Activated CD8-positive, alpha-beta memory T cell treated with anti-CD3 and anti-CD28 coated beads, Interleukin-2, amount 50 U/mL, for 24 hours (primary cell): ENCODE results near the gene SDHA.
"Not testable (repeated sequence)": the region's sequence is repeated elsewhere in the genome, so short reads cannot be mapped to it uniquely, and the experiment has no call there.

ENCODE experiments used
- DNase-seq: peaks from one replicate; pipeline ENCODE4 v3.0.0-alpha.2; 2020; ENCODE audit errors: extremely low read depth

Gene SDHA

GRCh38 chr5:222951-223715 lies 5.0 kb downstream of the SDHA start:
- DNase-seq, result not testable (repeated sequence)

DNA sequence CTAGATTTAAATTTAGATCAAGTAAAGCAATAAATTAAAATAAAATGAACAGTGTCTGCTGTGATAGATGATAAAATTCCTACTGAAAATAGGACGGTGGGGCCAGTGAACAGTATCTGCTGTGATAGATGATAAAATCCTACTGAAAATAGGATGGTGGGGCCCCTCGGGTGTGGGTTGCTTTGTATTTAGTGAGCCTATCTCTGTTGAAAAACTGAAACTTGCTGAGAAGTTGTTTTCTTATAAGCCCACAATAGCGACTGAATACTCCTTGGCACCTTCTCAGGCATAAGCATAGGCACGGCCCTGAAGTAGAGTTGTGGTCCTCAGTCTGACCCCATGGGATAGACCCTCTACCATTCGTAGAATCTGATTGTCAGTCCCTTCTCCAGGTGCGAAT lies 5.7 kb downstream of the SDHA start:
- no peak for DNase-seq

- no peak for DNase-seq
Measured at GRCh38 chr5:225334-225733, 7.2 kb downstream of the SDHA start.

DNA sequence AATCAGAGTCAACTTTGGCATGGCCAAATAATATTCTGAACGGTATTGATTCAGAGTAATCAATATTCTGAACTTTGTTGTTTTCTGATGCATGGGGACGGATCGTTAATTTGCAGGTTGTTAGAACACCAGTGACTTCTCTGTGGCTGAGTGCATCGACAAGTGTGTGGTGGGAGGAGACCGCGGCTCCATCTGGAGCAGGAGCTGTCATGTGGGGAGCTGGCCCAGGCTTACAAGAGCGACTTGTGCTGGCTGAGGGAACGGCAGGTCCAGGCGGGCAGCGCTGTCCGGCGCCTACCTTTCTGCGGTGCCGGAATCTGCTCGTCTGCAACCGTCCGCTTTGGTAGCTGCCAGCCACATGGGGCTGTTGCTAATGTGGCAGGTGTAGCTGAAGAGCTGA lies 9.3 kb downstream of the SDHA start:
- DNase-seq, result not testable (repeated sequence)

GRCh38 chr5:228886-229285 lies 10.8 kb downstream of the SDHA start:
- no peak for DNase-seq

DNA sequence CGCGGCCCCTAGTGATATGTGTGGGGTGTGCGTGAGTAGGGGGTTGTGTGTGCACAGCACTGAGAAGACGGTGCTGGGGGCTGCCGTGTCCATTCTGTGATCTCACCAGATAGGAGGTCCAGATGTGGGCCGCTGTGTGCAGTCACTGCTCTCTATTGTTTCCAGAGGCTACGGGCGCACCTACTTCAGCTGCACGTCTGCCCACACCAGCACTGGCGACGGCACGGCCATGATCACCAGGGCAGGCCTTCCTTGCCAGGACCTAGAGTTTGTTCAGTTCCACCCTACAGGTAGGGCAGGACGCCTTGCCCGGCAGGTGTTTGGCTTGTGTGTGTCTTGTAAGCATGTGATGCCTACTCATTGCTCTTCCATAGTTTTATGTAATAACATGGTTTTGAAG lies 12.6 kb downstream of the SDHA start:
- no peak for DNase-seq

DNA sequence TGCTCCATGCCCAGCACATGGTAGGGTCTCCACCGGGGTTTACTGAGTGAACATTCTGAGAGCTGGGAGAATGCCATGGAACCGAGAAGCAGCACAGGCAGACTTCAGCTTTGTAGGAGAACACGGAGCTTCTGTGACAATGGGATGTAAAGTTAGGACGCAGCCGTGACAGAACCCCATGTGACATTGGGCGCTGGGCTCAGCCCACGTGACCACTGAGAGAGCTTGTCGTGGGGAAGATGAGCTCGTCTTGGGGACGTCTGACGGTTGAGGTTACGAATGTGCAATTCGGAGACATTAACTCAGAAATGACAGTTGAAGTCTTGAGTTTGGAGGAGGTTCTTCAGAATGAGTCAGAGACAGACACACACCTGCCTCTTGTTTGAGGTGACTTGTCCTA lies 13.5 kb downstream of the SDHA start:
- DNase-seq, result no peak

DNA sequence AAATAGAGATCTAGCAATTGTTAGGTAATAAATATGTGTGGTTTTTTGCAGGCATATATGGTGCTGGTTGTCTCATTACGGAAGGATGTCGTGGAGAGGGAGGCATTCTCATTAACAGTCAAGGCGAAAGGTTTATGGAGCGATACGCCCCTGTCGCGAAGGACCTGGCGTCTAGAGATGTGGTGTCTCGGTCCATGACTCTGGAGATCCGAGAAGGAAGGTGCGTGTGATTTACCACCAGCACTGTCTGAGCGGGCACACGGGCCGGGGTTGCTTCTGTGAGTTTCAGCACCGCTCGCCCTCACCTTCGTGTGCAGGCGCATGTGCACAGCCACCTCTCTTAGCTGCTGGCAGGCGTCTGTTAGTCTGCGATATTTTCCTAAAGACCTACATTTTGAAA lies 15.3 kb downstream of the SDHA start:
- not testable (repeated sequence) for DNase-seq

- no peak for DNase-seq
Measured at GRCh38 chr5:234450-234849, 16.3 kb downstream of the SDHA start.

DNA sequence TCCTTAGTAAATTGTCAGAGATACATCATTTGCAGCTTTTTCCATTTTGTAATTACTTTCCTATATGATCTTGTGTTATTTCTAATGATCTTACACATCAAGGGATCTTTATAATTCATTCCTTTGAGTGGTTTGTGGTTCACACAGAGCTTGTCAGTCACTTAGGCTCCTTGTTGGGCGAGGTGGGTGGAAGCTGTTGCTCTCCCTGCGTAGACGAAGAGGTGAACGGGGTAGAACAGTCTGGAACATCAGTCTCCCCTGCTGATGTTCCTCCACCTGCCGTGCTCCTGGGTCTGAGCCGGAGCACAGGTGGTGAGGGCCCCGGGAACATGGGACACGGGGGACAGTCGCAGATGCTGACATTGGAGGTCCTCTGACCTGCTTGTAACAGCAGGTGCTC lies 17.4 kb downstream of the SDHA start:
- DNase-seq, result not testable (repeated sequence)

GRCh38 chr5:237931-238330 lies 19.8 kb downstream of the SDHA start:
- not testable (repeated sequence) for DNase-seq

DNA sequence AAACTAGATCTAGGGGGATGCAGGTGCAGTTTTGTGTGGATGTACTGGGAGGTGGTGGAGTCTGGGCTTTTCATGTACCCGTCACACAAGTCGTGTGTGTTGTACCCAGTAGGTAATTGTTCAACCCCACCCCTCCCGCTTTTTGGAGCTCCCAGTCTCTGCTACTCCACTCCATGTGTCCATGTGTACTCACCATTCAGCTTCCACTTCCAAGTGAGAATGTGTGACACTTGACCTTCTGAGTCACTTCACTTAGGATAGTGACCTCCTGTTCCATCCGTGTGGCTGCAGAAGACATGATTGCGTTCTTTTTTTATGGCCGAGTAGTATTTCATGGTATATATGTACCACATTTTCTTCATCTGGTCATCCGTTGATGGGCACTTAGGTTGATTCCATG lies 22.4 kb downstream of the SDHA start:
- not testable (repeated sequence) for DNase-seq

GRCh38 chr5:241045-241669 lies 23.0 kb downstream of the SDHA start:
- not testable (repeated sequence) for DNase-seq

- not testable (repeated sequence) for DNase-seq
Measured at GRCh38 chr5:243683-244367, 25.7 kb downstream of the SDHA start.

GRCh38 chr5:245717-246116 lies 27.6 kb downstream of the SDHA start:
- not testable (repeated sequence) for DNase-seq

DNA sequence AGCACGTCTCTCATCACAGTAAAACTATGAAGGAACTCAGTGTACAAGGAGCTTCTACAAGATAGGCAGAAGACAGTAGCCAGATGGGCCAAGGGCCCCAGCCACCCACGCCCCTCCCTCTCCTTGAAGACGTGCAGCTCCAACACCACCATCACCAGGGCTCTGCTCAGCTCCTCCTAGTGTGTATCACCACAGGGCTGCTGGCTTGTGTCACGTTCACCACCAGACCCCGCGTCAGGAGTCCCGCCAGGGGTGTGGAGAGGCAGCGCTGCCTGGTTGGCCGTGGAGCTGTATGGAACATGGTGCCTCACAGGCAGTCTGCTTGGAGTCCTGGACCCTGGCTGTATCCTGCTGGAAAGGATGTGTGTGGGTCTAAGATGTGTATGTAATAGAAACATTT lies 32.3 kb downstream of the SDHA start:
- not testable (repeated sequence) for DNase-seq

GRCh38 chr5:251016-251415 lies 32.9 kb downstream of the SDHA start:
- DNase-seq, result not testable (repeated sequence)

- DNase-seq, result not testable (repeated sequence)
Measured at GRCh38 chr5:251538-251937, 33.4 kb downstream of the SDHA start.

- not testable (repeated sequence) for DNase-seq
Measured at GRCh38 chr5:251975-252374, 33.9 kb downstream of the SDHA start.

GRCh38 chr5:252546-252945 lies 34.4 kb downstream of the SDHA start:
- no peak for DNase-seq

GRCh38 chr5:254322-254721 lies 36.2 kb downstream of the SDHA start:
- DNase-seq, result not testable (repeated sequence)

DNA sequence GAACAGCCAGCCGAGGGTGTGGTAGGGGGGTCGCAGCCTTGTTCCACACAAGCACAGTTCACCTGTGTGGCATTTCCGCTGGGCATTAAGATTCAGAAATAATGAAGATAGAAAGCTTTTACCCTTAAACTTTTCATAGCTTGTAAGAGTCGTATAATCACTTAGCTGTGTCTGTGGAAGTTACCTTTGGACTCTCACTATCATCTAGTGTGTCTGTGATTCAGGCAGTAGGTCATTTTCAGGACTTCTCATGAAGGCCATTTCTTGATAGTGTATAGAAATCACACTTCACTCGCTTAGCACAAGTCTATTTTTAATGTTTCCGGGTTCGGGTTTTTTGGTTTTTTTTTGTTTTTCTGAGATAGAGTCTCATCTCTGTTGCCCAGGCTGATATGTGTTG lies 37.0 kb downstream of the SDHA start:
- DNase-seq, result not testable (repeated sequence)

- DNase-seq, result not testable (repeated sequence)
Measured at GRCh38 chr5:256347-256746, 38.2 kb downstream of the SDHA start.
